Hepatocyte (in vitro differentiated cells): ENCODE data around the gene TXNRD2.

Experiments used
- CTCF ChIP-seq: fragments of 200-600 bp; sonication (generic); IDR thresholded peaks from 2 replicates; pipeline ENCODE4 v1.5.1; 2016; ENCODE audit warnings: antibody characterized with exemption, mild to moderate bottlenecking; ENCODE audit not compliant: poor library complexity
- EZH2 ChIP-seq: fragments of 200-600 bp; sonication (generic); IDR thresholded peaks from 2 replicates; pipeline ENCODE4 v1.6.1; 2016; ENCODE audit warnings: antibody characterized with exemption, mild to moderate bottlenecking, borderline replicate concordance

DNA sequence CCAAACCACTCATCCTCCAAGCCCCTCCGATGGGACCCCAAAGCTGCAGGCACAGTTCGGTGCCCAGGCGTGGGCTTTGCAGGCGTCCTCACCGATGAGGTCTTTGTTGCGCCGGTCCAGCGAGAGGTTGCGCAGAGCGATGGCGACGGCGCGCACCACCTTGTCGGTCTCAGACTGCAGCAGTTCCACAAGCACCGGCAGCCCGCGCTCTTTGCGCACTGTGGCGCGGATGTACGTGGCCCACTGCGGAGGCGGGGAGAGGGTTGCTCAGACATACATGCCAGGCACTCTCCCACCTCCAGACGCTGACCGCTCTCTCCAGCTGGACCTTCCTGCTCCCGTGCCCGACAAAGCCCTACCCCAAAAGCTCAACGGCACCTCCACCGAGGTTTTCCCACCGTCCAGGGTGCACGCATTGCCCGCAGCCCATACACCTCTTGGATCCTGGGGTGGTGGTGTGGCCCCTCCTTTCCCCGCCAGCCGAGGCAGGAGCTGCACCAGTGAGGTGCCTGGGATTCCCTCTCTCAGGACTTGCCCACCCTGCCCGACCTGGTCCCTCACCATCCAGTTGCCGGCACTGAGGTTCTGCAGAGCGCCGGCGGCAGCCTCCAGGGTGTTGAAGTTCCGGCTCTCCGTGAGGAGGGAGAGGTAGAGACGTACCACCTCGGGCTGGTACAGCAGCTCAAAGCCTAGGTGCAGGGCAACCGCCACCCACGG lies 32.1 kb upstream of the TXNRD2 start:
- no peak for TF ChIP-seq CTCF
- TF ChIP-seq EZH2, result no peak
